ENCODE results near the gene RHOB. TPM values are rescaled to one million over a fixed set of nuclear protein-coding genes. Genes with fewer than 3 reads are reported as not detected.

RHOB gene
- polyA plus RNA-seq, 1 of the 3 experiments (the other 2 are of a cell fraction), result 50.3 TPM

DNA sequence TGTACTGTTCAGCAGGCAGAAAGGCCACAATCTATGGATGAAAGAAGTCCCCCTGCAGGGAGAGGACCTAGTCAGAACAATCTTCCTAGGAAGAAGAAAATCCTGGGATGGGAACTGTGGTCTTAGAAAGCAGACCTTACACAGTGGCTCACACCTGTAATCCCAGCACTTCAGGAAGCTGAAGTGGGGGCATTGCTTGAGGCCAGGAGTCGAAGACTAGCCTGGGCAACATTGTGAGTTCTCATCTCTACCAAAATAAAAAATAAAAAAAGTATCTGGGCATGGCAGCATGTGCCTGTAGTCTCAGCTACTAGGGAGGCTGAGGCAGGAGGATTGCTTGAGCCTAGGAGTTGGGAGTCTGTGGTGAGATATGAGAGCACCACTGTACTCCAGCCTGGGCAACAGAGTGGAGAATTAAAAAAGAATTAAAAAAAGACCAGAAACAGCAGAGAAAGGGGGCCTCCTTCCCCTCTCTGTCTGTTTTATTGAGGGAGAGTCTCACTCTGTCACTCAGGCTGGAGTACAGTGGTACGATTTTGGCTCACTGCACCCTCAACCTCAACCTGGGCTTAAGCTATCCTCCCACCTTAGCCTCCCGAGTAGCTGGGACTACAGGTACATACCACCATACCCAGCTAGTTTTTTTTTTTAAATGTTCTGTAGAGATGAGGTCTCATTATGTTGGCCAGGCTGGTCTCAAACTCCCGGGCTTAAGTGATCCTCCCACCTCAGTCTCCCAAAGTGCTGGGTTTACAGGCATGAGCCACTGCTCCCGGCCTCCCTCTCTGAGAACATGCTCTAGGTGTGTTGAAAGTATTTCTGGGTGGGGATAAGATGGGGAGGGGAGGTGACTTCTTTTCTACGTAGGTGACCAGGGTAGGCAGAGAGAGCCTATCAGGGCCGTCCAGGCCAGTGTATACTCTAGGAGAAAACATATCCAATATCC is 7.4 kb downstream of the RHOB start:
- CTCF ChIA-PET, result interaction anchor here (0.6 to 3.2 kb wide), 9 partner anchors 9 to 196 kb away, joined by 3 to 13 read pairs (median 3); no protein-coding TSS in a partner anchor
- POLR2A ChIA-PET, result interaction anchor here (0.6 to 4.1 kb wide), 2 partner anchors 7 to 66 kb away, joined by 4 to 22 read pairs; partner anchors contain the start of gene RHOB

DNA sequence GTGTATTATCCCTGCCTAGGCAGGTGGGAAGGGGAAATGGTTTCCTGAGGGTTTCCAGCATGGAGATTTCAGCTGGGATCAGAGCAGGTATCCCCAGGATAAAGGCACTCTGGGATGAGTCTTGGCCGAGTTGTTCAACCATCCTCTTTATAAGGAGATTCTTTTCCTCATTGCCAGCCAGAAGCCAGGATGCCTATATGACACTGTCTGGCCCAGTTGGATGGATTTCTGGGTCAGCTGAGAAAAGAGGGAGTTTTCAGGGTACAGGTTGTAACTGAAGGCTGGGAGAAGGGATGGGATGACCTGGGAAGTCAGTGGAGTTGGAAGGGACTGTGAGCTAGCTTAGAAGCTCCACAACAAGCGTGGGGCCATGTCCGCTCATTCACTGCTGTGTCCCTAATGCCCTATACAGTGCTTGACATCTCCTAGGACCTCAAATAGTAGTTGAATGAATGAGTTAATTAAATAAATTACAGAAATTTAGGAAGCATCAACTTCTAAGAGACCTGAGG is 8.3 kb downstream of the RHOB start:
- TF ChIP-seq YY1 (IDR thresholded peaks at IDR 0.05; ENCODE audit: low read depth) (no peak), SIN3A (IDR thresholded peaks at IDR 0.05; ENCODE audit: borderline replicate concordance, low read depth, low read length) (no peak), TAF1 (IDR thresholded peaks at IDR 0.05; ENCODE audit: borderline replicate concordance, low read depth, low read length) (no peak), POLR2AphosphoS5 (IDR thresholded peaks at IDR 0.05; ENCODE audit: low read depth, low read length) (no peak), ELF1 (IDR thresholded peaks at IDR 0.05) (no peak), TEAD4 (IDR thresholded peaks at IDR 0.05; ENCODE audit: borderline replicate concordance, insufficient read depth) (no peak), FOXJ3 (CRISPR knock-in tag; IDR thresholded peaks at IDR 0.05) (no peak)
- TF ChIP-seq, protein P1, sequence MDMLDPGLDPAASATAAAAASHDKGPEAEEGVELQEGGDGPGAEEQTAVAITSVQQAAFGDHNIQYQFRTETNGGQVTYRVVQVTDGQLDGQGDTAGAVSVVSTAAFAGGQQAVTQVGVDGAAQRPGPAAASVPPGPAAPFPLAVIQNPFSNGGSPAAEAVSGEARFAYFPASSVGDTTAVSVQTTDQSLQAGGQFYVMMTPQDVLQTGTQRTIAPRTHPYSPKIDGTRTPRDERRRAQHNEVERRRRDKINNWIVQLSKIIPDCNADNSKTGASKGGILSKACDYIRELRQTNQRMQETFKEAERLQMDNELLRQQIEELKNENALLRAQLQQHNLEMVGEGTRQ (IDR thresholded peaks at IDR 0.05; ENCODE audit: borderline replicate concordance, low read depth, low read length), result no peak
- Histone ChIP-seq H3K9me3 (no peaks in the 10 kb centered on the region), H3K9ac (no peak overlapping the region), H3K36me3 (replicated peaks in 1 of 2; ENCODE audit: control insufficient read depth in 1 of 2, insufficient read depth in 2 of 2, low read length in 1 of 2) (no peaks in the 10 kb centered on the region), H3F3A (replicated peaks; ENCODE audit: insufficient read depth) (peaks cover 11% of the 10 kb centered on the region), H3K79me2 (ENCODE audit: insufficient read depth) (no peaks in the 10 kb centered on the region), H2AFZ (ENCODE audit: low read depth) (no peak overlapping the region), H3K27me3 (ENCODE audit: insufficient read depth) (no peaks in the 10 kb centered on the region), H3K9me2 (no peaks in the 10 kb centered on the region), H4K20me1 (ENCODE audit: insufficient read depth) (peaks cover 4% of the 10 kb centered on the region), H3K4me1 (ENCODE audit: control insufficient read depth in 1 of 2, insufficient read depth in 2 of 2, low read depth in 1 of 2, low read length in 1 of 2) (peaks cover 8 to 20% of the 10 kb centered on the region in 2 experiments), H3K4me2 (no peak overlapping the region), H3K27ac (ENCODE audit: low read depth in 2 of 2, low read length in 1 of 2) (no peak overlapping the region), H3K4me3 (ENCODE audit: low read depth in 2 of 2, low read length in 1 of 2) (no peak overlapping the region)
- ChIA-PET CTCF (interaction anchor here (0.6 to 3.2 kb wide), 9 partner anchors 8 to 181 kb away, joined by 3 to 13 read pairs (median 3); no protein-coding TSS in a partner anchor), POLR2A (interaction anchor here (4.1 kb wide), 1 partner anchor 8 kb away, joined by 22 read pairs; the partner anchor contains the start of gene RHOB)
- DNase-seq, result no peak
- 96% methylated on average over 3 of the region's 3 CpGs for WGBS (ENCODE audit: low lambda C conversion rate)

More for the DNA sequence above, 7.4 kb downstream of the RHOB start:
- TF ChIP-seq, protein P2, sequence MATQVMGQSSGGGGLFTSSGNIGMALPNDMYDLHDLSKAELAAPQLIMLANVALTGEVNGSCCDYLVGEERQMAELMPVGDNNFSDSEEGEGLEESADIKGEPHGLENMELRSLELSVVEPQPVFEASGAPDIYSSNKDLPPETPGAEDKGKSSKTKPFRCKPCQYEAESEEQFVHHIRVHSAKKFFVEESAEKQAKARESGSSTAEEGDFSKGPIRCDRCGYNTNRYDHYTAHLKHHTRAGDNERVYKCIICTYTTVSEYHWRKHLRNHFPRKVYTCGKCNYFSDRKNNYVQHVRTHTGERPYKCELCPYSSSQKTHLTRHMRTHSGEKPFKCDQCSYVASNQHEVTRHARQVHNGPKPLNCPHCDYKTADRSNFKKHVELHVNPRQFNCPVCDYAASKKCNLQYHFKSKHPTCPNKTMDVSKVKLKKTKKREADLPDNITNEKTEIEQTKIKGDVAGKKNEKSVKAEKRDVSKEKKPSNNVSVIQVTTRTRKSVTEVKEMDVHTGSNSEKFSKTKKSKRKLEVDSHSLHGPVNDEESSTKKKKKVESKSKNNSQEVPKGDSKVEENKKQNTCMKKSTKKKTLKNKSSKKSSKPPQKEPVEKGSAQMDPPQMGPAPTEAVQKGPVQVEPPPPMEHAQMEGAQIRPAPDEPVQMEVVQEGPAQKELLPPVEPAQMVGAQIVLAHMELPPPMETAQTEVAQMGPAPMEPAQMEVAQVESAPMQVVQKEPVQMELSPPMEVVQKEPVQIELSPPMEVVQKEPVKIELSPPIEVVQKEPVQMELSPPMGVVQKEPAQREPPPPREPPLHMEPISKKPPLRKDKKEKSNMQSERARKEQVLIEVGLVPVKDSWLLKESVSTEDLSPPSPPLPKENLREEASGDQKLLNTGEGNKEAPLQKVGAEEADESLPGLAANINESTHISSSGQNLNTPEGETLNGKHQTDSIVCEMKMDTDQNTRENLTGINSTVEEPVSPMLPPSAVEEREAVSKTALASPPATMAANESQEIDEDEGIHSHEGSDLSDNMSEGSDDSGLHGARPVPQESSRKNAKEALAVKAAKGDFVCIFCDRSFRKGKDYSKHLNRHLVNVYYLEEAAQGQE (IDR thresholded peaks at IDR 0.05; ENCODE audit: low read depth, low read length), result no peak
- TF ChIP-seq MXI1 (IDR thresholded peaks at IDR 0.05; ENCODE audit: low read depth, low read length) (no peak), SMC3 (IDR thresholded peaks at IDR 0.05; ENCODE audit: low read depth, low read length) (no peak), GABPA (IDR thresholded peaks at IDR 0.05; ENCODE audit: low read depth) (no peak), MEF2A (IDR thresholded peaks at IDR 0.05; ENCODE audit: borderline replicate concordance, low read depth) (no peak)
- TF ChIP-seq, protein P3, sequence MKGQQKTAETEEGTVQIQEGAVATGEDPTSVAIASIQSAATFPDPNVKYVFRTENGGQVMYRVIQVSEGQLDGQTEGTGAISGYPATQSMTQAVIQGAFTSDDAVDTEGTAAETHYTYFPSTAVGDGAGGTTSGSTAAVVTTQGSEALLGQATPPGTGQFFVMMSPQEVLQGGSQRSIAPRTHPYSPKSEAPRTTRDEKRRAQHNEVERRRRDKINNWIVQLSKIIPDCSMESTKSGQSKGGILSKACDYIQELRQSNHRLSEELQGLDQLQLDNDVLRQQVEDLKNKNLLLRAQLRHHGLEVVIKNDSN (IDR thresholded peaks at IDR 0.05; ENCODE audit: borderline replicate concordance, low read depth), result no peak
- Histone ChIP-seq H3K4me3 (ENCODE audit: low read depth in 2 of 2, low read length in 1 of 2) (no peak overlapping the region), H3K4me1 (ENCODE audit: control insufficient read depth in 1 of 2, insufficient read depth in 2 of 2, low read depth in 1 of 2, low read length in 1 of 2) (peaks cover 15 to 28% of the 10 kb centered on the region in 2 experiments), H3K4me2 (no peak overlapping the region), H3K9me2 (no peaks in the 10 kb centered on the region), H3K9ac (no peak overlapping the region), H2AFZ (ENCODE audit: low read depth) (no peak overlapping the region), H4K20me1 (ENCODE audit: insufficient read depth) (peaks cover 12% of the 10 kb centered on the region), H3K27ac (ENCODE audit: low read depth in 2 of 2, low read length in 1 of 2) (no peak overlapping the region), H3K79me2 (ENCODE audit: insufficient read depth) (peaks cover 4% of the 10 kb centered on the region; the same call in 1 of the 2 replicates), H3K9me3 (no peaks in the 10 kb centered on the region), H3K27me3 (ENCODE audit: insufficient read depth) (no peaks in the 10 kb centered on the region), H3F3A (replicated peaks; ENCODE audit: insufficient read depth) (peaks cover 18% of the 10 kb centered on the region), H3K36me3 (replicated peaks in 1 of 2; ENCODE audit: control insufficient read depth in 1 of 2, insufficient read depth in 2 of 2, low read length in 1 of 2) (peaks cover 0 to 2% of the 10 kb centered on the region in 2 experiments)
- WGBS (ENCODE audit: low lambda C conversion rate), result 75% methylated on average over 7 of the region's 7 CpGs
- DNase-seq, result no peak

All from SK-N-SH (cell line).